ENCODE measurements around the gene CFL1.

CFL1 gene

GRCh38 chr11:65903068-65903481 is 45.1 kb upstream of the CFL1 start:
- no peak overlapping the region for H3K9ac ChIP-seq (ENCODE audit: low read length)
- no peak overlapping the region for H3K4me2 ChIP-seq (ENCODE audit: low read depth, low read length)
- no peaks in the 10 kb centered on the region for H4K20me1 ChIP-seq (ENCODE audit: insufficient read depth, low read length)
- H3K4me3 ChIP-seq (ENCODE audit: low read length), result no peak overlapping the region
- H3K79me2 ChIP-seq (ENCODE audit: low read length), result no peaks in the 10 kb centered on the region
- H2AFZ ChIP-seq (ENCODE audit: low read length), result no peak overlapping the region
- H3K36me3 ChIP-seq (replicated peaks; ENCODE audit: insufficient read depth, low read length), result no peaks in the 10 kb centered on the region
- no peak for DNase-seq
- H3F3A ChIP-seq (ENCODE audit: insufficient read depth, low read length), result peaks cover 9% of the 10 kb centered on the region; the same call in 1 of the 2 replicates
- H3K9me2 ChIP-seq (replicated peaks; ENCODE audit: insufficient read depth, low read length), result no peaks in the 10 kb centered on the region
- no peaks in the 10 kb centered on the region for H3K9me3 ChIP-seq (replicated peaks; ENCODE audit: insufficient read depth, low read length)
- H3K27me3 ChIP-seq (replicated peaks; ENCODE audit: insufficient read depth, low read length), result peaks cover 11% of the 10 kb centered on the region; the same call in 1 of the 2 replicates
- H3K4me1 ChIP-seq (ENCODE audit: low read length), result peaks cover 27% of the 10 kb centered on the region
- no peak overlapping the region for H3K27ac ChIP-seq (ENCODE audit: low read length)
- TF ChIP-seq CTCF (IDR thresholded peaks at IDR 0.05; ENCODE audit: low read length) (no peak), EZH2phosphoT487 (IDR thresholded peaks at IDR 0.05; ENCODE audit: low read length) (no peak), EZH2 (optimal IDR thresholded peaks at IDR 0.05; ENCODE audit: low read depth, low read length) (no peak)

- Histone ChIP-seq H3K27me3 (replicated peaks; ENCODE audit: insufficient read depth, low read length) (peaks cover 11% of the 10 kb centered on the region), H3K36me3 (replicated peaks; ENCODE audit: insufficient read depth, low read length) (no peaks in the 10 kb centered on the region), H3K27ac (ENCODE audit: low read length) (no peak overlapping the region), H3F3A (ENCODE audit: insufficient read depth, low read length) (peaks cover 13% of the 10 kb centered on the region; the same call in 1 of the 2 replicates), H4K20me1 (ENCODE audit: insufficient read depth, low read length) (no peaks in the 10 kb centered on the region), H3K4me3 (ENCODE audit: low read length) (peak overlapping the region; percentile 59; the same call in 1 of the 2 replicates), H3K9me2 (replicated peaks; ENCODE audit: insufficient read depth, low read length) (no peaks in the 10 kb centered on the region), H3K4me1 (ENCODE audit: low read length) (peaks cover 26% of the 10 kb centered on the region), H3K9ac (ENCODE audit: low read length) (no peak overlapping the region), H3K79me2 (ENCODE audit: low read length) (no peaks in the 10 kb centered on the region), H3K9me3 (replicated peaks; ENCODE audit: insufficient read depth, low read length) (no peaks in the 10 kb centered on the region), H2AFZ (ENCODE audit: low read length) (no peak overlapping the region), H3K4me2 (ENCODE audit: low read depth, low read length) (peak overlapping the region; percentile 76; the same call in 1 of the 2 replicates)
- TF ChIP-seq EZH2 (optimal IDR thresholded peaks at IDR 0.05; ENCODE audit: low read depth, low read length), result no peak
- TF ChIP-seq CTCF (IDR thresholded peaks at IDR 0.05; ENCODE audit: low read length), result no peak
- TF ChIP-seq EZH2phosphoT487 (IDR thresholded peaks at IDR 0.05; ENCODE audit: low read length), result no peak
- DNase-seq, result no peak
These were observed 42.9 kb upstream of the CFL1 start for GRCh38 chr11:65900899-65901180.

- DNase-seq, result peak; percentile 90
- no peaks in the 10 kb centered on the region for H3K36me3 ChIP-seq (replicated peaks; ENCODE audit: insufficient read depth, low read length)
- H3K27ac ChIP-seq (ENCODE audit: low read length), result no peak within 1 kb of the TSS
- peaks cover 11% of the 10 kb centered on the region for H3K27me3 ChIP-seq (replicated peaks; ENCODE audit: insufficient read depth, low read length)
- H3K4me2 ChIP-seq (ENCODE audit: low read depth, low read length), result peak within 1 kb of the TSS; percentile 76
- peak within 1 kb of the TSS; percentile 58; the same call in 1 of the 2 replicates for H3K9ac ChIP-seq (ENCODE audit: low read length)
- peaks cover 13% of the 10 kb centered on the region; the same call in 1 of the 2 replicates for H3F3A ChIP-seq (ENCODE audit: insufficient read depth, low read length)
- H3K9me2 ChIP-seq (replicated peaks; ENCODE audit: insufficient read depth, low read length), result no peaks in the 10 kb centered on the region
- peak within 1 kb of the TSS; percentile 26 for H2AFZ ChIP-seq (ENCODE audit: low read length)
- TF ChIP-seq CTCF (IDR thresholded peaks at IDR 0.05; ENCODE audit: low read length), result no peak
- no peak for TF ChIP-seq EZH2 (optimal IDR thresholded peaks at IDR 0.05; ENCODE audit: low read depth, low read length)
- no peak for TF ChIP-seq EZH2phosphoT487 (IDR thresholded peaks at IDR 0.05; ENCODE audit: low read length)
- peaks cover 26% of the 10 kb centered on the region for H3K4me1 ChIP-seq (ENCODE audit: low read length)
- H4K20me1 ChIP-seq (ENCODE audit: insufficient read depth, low read length), result no peaks in the 10 kb centered on the region
- H3K4me3 ChIP-seq (ENCODE audit: low read length), result peak within 1 kb of the TSS; percentile 59
- H3K9me3 ChIP-seq (replicated peaks; ENCODE audit: insufficient read depth, low read length), result no peaks in the 10 kb centered on the region
- no peaks in the 10 kb centered on the region for H3K79me2 ChIP-seq (ENCODE audit: low read length)
These were observed 42.3 kb upstream of the CFL1 start, which contains the start of gene FOSL1 for GRCh38 chr11:65900125-65900898. TSS of gene FOSL1 (minus strand) at chr11:65900388. CDS start at chr11:65900339, 49 bp downstream.

Measured in MM.1S (cell line).